Fibroblast of skin of scalp (primary cell): ENCODE data around the gene LAIR2.
A peak's percentile ranks its signal among the peaks of the same experiment; 100 is the strongest.
"Not testable (repeated sequence)": the region's sequence is repeated elsewhere in the genome, so short reads cannot be mapped to it uniquely, and the experiment has no call there.

ENCODE experiments used
- DNase-seq: peaks from one replicate; pipeline ENCODE4 v3.0.0-alpha.2; 2013

The LAIR2 gene

DNA sequence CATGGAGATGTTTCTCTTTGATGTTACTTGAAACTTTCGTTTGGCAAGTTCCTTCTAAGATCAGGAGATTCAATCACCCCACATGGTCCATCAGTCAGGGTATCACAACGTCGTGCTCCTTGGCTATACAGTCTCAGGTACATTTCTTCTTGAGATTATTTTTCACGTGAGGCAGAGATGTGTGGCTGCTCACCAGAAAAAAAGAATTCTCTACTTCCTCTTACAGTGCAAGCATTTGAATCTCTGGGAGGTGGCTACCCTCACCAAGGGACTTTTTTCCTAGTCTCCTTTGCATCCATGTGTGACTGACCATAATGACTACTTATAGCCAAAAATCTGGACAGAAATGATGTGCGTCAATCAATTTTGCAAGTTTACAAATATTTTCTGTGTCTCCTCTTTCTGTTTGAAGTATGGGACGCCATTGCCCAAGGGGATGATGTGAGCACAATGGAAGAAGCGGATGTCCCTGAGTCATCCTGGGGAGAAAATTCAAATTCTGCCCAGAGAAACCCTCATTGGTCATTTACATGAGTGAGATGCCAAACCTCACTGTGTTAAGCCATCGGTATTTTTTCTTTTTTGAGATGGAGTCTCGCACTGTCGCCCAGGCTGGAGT lies 8.6 kb upstream of the LAIR2 start:
- DNase-seq: no peak

DNA sequence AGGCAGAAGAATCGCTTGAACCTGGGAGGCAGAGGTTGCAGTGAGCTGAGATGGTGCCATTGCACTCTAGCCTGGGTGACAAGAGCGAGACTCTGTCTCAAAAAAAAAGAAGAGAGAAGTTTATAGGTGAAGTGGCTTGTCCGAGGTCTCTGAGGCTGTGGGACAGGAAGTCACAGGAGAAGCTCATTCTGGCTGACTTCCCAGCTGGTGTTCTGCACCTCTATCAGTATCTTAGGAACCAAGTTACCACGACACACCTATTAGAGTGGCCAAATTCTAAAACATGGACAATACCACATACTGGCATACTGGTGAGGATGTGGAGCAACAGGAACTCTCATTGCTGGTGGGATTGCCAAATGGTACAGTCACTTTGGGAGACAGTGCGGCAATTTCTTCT lies 7.3 kb upstream of the LAIR2 start:
- not testable (repeated sequence) for DNase-seq

DNA sequence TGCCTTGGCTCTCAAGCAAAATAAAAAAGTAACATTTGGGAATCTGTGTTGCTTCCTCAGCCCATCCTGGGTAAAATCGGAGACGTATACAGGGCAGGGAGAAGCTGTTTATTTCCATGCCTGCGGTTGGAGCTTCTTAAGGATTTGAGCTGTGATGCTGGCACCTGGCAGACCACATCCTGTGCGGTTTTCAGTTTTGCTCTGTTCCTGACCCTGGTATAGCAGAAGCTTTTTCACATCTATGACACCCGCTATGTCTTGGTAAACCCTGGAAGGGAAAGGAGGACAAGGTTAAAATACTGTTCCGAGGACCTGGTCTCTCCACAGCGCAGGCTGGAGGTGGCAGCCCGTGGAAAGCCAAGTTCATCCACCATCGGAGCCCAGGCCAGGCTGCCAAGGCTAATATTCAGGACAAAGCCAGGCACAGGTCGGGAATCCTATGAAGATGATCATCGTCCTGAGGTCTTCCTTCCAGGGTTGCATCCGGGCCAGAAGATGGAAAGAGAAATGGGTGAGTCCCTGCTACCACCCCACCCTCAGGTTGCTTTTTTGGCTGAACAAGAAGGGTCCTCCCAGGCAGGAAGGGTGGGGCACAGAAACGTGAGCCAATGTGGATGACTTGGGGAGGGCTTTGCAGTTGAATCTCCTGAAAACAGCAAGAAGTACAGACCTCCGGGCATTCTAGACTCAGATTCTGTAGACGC lies 4.7 kb upstream of the LAIR2 start:
- DNase-seq: not testable (repeated sequence)

DNA sequence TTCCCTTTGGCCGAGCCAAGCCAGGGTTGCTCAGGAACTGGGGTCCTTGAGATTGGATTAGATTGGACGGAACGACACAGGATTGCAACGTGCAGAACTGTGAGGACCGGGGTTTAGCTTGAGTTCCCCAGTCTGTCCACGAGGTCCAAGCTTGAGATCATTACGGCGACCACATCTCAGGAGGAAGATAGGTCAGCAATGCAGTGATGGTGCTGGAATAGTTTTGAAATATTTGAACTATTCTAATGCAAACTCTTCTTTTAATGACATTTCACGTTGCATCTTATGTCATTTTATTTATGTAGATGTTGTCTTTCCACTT lies 4.2 kb upstream of the LAIR2 start:
- not testable (repeated sequence) for DNase-seq

DNA sequence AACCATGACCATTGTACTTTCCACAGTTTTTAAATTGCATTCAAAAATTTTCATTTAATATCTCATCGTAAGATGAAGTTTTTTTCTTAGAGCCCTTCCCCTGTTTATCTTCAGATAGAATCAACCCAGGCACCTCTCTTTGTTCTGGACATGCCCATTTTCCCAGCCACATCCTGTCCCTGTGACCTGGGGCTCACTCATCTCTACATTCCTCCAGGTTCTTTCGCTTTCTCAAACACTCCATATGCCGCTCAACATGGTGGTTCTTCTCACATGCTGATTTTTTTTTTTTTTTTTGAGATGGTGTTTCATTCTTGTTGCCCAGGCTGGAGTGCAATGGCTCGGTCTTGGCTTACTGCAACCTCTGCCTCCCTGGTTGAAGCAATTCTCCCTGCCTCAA lies 2.9 kb downstream of the LAIR2 start:
- not testable (repeated sequence) for DNase-seq

DNA sequence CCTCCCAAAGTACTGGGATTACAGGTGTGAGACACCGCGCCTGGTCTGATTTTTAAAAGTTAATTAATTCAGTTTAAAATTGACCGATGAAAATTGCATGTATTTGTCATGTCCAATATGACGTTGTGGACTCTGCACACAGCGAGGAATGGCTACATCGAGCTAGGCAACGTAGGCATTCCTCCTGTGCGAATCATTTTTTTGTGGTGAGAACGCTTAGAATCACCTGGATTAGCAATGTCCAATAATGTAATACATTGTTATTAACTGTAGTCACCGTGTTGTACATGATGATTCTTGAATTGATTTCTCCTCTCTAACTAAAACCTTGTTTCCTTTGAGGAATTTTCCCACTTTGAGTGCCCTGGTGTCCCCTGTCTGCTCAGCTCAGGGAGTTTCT lies 3.4 kb downstream of the LAIR2 start:
- DNase-seq: no peak

DNA sequence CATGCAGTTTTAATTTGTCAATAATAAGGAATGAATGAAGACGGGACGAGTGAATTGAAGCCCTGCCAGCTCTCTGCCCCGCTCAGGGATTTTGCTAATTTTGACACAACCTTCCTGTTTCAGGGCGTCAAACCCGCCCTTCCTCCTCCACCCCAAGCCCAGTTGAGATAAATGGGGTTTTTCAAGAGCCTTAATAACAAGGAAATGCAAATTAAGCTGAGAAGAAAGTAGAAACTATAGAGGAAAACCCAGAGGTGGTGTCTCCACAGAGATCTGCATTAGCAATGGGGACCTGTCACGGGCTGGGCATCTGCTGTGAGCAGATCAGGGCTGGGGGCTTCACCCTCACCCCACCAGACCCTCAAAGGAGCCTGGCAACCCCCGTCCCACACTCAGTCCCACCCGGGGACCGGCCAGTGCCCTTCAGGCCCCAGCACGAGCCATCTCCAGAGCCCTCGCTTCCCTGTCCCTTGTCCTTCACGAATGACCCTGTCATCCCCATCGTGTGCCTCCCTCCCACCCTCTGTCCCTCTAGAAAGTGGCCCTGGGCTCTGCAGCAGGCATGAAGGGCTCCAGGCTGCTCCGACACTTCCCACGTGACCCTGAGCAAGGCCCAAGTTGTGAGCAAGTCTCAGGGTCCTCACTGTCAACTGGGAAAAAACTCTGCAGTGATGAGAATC lies 4.5 kb downstream of the LAIR2 start:
- DNase-seq: not testable (repeated sequence)

DNA sequence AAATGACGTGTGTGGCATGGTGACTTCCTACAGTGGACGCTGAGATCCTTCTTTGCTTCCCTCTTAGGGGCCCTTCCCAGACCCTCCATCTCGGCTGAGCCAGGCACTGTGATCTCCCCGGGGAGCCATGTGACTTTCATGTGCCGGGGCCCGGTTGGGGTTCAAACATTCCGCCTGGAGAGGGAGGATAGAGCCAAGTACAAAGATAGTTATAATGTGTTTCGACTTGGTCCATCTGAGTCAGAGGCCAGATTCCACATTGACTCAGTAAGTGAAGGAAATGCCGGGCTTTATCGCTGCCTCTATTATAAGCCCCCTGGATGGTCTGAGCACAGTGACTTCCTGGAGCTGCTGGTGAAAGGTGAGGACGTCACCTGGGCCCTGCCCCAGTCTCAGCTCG lies 5.2 kb downstream of the LAIR2 start:
- DNase-seq: no peak

DNA sequence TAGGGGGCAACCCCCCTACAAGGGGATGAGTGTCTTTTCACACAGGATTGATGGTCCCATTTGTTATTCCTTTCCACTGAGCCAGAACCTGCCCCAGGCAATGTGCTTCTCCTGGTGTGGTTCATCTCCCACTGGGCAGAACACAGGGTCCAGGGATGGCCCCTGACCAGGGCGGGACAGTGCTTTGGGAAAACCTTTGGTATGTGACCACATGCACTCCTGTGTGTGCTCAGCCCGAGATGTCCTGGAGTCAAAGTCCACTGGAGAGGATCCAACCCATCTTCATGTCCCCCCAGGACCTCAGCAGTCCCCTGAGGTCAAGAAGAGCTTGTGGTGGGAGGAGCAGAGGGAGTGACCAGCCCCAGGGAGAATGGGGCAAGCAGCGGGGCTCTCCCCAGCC lies 5.9 kb downstream of the LAIR2 start:
- DNase-seq: not testable (repeated sequence)

DNA sequence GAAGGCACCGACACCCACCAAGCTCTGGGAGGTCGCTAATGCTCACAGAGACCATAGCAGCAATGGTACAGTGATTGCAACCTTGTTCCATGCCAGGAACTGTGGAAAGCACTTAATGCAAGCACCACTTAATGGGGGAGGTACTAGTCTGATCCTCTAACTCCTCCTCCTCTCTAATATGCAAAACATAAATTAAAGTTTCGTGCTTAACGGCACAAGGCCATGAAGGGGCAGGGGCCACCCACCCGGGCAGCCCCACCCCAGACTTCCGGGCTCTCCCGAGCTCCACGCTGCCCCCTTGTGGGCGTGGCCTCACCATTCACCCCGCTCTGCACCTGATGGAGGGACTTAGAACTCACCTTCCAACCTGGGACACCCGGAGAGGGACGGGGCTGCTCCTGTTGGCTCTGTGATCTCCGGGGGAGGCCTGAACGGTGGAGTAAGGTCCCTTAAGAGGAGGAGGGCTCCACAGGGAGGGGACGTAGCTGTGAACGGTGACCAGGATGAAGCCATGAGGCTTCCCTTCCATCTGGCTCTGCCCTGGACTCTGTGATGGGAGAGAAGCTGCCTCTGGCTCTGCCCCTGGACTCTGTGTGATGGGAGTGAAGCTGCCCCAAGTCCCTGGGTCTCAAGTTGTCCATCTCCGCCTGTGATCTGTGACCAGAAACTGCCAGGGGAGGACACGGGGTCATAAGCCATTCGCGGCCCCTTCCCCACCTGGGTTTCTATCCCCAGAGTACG lies 6.7 kb downstream of the LAIR2 start:
- not testable (repeated sequence) for DNase-seq

DNA sequence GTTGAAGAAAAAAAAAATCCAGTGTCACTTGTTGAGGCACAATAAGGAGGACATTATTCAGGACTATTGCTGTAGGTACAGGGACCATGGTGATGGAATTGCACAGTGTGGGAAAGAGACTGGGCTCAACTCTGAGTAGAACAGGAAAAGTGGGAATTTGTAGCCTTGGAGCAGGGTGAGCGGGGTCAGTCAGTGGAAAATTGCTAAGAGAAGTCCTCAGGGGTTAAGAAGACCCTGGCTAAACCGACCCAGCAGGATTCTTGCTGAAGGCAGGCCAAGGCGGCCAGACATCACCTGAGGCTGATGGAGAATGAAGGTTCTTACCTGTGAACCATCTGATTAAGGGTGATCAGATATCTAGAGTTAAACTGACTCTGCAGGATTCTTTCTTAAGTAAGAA lies 12.5 kb downstream of the LAIR2 start:
- DNase-seq: no peak

DNA sequence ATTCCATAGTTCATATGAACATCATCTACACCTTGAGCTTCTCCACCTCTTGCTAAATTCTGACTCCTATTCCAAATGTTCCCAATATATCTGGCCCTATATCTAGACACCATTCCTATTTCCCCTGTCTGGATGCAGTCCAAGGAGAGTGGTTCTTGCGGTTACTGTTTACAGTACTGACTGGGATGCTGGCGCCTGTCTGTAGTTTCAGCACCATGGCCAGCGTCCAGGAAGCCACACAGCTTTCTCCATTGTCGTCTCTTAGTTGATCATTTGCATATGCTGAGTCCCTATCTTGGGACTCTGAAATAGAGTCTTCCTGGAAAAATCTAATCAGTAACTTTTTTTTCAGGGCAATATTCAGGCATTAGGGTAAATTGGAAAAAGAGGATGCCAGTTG lies 14.9 kb downstream of the LAIR2 start:
- peak; percentile 35 for DNase-seq

DNA sequence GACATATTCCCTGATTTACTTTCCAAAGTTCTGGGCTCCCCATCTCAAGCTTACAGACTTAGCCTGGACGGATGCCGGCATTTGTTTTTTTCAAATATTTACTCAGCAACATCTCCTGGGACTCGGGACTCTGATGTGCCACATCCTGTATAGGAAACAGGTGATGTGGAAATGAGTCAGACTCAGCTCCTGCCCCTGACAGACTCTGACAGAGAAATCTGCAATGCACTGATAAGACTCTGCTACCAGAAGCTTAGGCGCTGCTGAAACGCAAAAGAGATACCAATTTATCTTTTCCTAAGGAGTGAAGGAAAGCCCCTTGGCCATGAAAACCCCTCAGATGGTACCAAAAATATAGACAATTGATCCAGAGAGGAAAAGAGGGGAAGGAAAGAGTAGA lies 16.2 kb downstream of the LAIR2 start:
- DNase-seq: no peak

DNA sequence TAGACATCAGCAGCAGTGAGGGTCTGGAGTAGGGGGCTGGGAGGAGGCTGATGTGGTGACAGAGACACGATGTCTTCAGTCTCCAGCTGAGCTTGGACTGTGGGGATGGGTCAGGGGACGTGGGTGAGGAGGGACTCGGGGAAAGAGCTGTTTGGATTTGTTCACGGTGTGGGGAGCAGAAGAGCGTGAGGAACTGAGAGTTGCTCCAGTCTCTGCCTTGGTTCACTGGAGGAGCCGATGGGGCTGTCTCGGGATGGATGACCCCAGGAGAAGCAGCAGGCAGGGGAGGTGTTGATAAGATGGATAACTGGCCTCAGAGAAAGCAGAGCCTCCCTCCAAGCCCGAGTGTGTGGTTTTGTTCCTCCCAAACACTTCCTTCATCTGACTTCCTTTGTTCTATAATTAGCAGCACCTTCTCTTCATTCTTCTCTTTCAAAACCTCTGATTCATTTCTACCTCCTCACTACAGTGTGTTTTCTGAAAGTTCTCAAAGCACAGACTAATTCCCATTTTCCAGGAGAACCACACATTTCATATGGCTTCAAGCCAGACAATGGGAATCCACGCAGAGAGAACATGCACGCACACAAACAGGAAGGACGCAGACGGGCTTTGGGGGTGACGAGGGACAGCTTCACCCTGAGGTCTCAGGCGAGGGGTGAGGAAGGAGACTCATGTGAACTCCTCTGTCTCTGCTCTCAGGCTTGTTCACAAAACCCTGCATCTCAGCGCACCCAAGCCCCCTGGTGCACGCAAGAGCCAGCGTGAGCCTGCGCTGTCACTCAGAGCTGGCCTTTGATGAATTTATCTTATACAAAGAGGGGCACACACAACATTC lies 18.6 kb downstream of the LAIR2 start:
- no peak for DNase-seq

DNA sequence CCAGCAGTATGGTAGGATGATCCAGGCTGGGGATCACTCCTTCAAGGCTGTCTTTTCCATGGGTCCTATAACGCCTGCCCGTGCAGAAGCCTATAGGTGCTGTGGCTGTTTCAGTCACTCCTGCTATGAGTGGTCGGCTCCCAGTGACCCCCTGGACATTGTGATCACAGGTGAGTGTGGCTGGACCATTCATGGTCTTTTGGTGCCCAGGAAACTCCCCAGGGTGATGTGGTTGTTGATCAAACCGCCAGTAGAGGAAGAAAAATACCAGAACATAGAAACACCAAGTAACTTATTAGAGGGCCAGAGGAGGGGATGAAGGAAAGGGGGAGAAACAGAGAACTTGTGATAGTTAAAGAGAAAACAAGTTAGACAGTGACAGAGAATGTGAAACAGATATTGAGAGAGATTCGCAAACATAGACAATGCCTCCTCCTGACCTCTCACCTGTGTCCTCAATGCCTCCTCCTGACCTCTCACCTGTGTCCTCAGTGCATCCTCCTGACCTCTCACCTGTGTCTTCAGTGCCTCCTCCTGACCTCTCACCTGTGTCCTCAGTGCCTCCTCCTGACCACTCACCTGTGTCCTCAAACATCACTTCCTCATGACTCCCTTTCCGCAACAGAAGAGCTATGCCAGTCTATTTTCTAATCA lies 19.4 kb downstream of the LAIR2 start:
- no peak for DNase-seq

DNA sequence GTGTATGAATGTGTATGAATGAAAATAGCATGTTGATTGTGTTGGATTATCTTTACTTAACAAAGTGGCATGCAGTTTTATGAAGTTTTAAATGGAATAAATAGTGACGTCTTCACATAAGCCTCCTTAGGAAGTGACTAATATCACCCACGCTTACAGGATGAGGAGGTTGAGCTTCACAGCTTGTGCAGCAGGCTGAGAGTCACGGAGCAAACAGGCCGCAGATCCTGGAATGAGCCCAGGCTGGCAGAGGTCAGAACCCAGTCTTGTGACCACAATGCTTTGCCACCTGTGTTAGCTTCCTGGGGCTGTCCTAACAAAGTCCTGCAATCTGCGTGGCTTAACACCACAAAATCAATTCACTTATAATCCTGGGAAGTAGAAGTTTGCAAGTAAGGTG lies 20.8 kb downstream of the LAIR2 start:
- no peak for DNase-seq

DNA sequence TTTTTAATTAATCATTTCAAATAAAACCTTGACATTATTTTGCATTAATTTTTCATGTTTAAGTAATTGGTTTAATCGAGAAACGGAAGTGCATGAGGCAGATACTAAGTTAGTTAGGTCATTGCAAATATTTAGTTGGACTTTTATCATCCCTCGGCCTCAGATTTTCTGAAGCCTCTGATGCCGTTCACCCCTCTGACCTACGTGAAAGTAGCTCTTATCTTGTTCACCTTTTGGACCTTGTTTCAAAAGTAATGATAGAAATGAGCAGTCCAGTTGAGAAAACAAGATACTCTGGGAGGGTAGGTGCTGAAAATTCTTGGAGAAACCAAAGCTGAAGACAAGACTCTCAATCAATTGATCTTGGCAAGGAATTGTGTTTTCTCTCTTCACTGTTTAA lies 23.0 kb downstream of the LAIR2 start:
- no peak for DNase-seq

DNA sequence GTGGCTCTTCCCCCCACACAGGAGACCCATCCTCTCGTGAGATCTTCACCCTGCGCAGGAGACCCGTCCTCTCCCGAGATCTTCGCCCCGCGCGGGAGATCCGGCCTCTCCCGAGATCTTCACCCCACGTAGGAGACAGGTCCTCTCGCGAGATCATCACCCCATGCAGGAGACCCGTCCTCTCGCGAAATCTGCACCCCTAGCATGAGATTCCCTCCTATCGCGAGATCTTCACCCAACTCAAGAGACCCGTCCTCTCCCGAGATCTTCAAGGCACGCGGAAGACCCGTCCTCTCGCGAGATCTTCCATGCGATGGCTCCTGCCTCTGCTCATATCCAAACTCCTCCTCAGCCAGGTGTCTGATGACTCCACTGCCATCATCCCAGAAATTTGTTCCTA lies 24.3 kb downstream of the LAIR2 start:
- DNase-seq: no peak

DNA sequence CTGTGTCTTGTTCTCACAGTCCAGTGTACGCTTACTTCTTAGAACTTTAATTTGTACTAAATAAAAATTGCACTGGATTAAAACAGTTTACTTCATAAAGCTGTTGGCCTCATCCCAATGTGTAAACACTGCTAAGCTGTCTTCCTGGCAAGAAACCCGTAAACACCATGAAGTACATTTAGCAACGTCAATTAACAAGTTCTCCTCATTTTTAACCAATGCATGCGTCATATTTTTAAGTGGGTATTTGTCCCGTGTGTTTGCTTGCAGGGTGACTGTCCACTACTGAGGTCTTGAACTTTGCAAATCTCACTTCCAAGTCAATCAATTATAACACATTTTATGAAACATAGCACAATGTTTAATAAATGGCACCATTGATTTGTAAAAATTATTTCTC lies 28.2 kb downstream of the LAIR2 start:
- DNase-seq: no peak

DNA sequence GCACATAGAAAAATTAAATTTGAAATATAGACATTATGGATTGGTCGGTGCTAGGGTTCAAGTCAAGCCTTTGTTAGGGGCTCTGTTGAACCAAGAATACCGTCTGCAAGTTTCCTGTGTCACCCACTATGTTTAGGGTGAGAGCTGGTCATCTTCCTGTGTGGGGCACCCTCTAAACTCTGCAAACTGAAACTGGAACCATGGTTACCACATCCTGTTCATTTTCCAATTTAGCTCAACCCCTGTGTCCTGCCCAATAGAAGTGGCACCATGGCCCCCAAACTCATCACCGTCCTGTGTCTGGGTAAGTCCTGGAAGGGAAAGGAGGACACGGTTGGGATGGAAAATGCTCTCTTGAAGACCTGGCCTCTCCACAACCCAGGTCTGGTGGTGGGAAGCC lies 29.9 kb downstream of the LAIR2 start:
- no peak for DNase-seq

DNA sequence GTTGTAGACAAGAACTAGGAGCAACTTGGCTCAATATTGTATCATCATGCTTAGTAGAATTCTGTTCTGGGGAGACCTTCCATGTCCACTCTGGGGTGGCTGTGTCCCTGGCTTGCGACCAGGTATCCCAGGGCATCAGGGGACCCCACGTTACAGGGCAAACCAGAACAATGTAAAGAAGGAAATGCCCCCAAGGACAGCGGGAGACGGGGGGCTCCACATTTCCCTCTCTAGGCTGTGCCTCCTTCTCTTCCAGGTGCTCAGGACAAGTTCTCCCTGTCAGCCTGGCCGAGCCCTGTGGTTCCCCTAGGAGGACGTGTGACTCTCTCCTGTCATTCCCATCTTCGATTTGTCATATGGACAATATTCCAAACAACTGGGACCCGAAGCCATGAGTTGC lies 30.8 kb downstream of the LAIR2 start:
- DNase-seq: no peak

DNA sequence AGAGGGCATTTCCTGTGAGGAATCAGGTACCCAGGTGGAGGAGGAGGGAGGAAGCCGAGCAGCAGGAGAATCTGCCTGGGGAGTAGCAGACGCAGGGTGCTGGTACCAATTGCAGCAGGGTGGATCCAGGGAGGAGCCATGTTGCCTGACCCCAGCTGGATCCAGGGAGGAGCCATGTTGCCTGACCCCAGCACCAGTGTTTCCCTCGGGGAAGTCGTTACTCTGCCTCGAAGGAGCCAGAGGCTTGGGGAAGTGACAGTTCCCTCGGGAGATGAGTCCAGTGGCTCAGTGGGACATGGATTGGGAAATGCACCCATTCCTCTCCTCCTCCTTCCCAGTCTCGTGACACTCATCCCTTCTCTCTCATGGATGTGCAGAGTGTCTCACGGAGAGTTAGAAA lies 31.5 kb downstream of the LAIR2 start:
- DNase-seq: no peak
